ENCODE results near the gene COPS6. TPM values are rescaled to one million over a fixed set of nuclear protein-coding genes. Genes with fewer than 3 reads are reported as not detected.

The COPS6 gene
- total RNA-seq, 2 donors from 2014 or later = 109 to 121 TPM

- Histone ChIP-seq H3K4me1 (ENCODE audit: control insufficient read depth, insufficient read depth, low read length) (no peaks in the 10 kb centered on the region), H3K36me3 (ENCODE audit: control insufficient read depth, insufficient read depth, low read length) (peaks cover 86% of the 10 kb centered on the region), H3K9me3 (ENCODE audit: control insufficient read depth, low read length) (no peaks in the 10 kb centered on the region), H3K4me3 (ENCODE audit: low read length) (no peak overlapping the region), H3K9ac (ENCODE audit: extremely low read depth, low read length, poor library complexity, severe bottlenecking) (no peak overlapping the region), H3K27me3 (ENCODE audit: control insufficient read depth, insufficient read depth, low read length, poor library complexity, severe bottlenecking) (no peaks in the 10 kb centered on the region), H3K27ac (ENCODE audit: low read depth, low read length) (no peak overlapping the region)
- TF ChIP-seq CTCF (conservative IDR thresholded peaks at IDR 0.05) = no peak
- no peak for DNase-seq
- Mint-ChIP-seq H3K36me3 (ENCODE audit: low read depth) (peaks cover 88% of the 10 kb centered on the region), H3K27ac (no peak overlapping the region), H3K4me3 (no peak overlapping the region), H3K9me3 (peaks cover 16% of the 10 kb centered on the region), H3K27me3 (ENCODE audit: insufficient read depth) (no peaks in the 10 kb centered on the region), H3K4me1 (no peaks in the 10 kb centered on the region)
- 95 to 96% methylated on average over 9 to 11 of the region's 11 CpGs for WGBS, 2 experiments (ENCODE audit: insufficient coverage in 1 of 2, insufficient read length in 1 of 2)
These were observed 27.1 kb upstream of the COPS6 start for GRCh38 chr7:100061518-100062193.

- Mint-ChIP-seq H3K4me3 (no peak overlapping the region), H3K9me3 (peaks cover 25% of the 10 kb centered on the region), H3K27ac (no peak overlapping the region), H3K36me3 (ENCODE audit: low read depth) (peaks cover 87% of the 10 kb centered on the region), H3K27me3 (ENCODE audit: insufficient read depth) (no peaks in the 10 kb centered on the region), H3K4me1 (no peaks in the 10 kb centered on the region)
- H3K27me3 ChIP-seq (ENCODE audit: control insufficient read depth, insufficient read depth, low read length, poor library complexity, severe bottlenecking) = no peaks in the 10 kb centered on the region
- WGBS, 2 experiments (ENCODE audit: insufficient coverage in 1 of 2, insufficient read length in 1 of 2) = 91 to 96% methylated on average over 4 of the region's 4 CpGs
- H3K4me3 ChIP-seq (ENCODE audit: low read length) = no peak overlapping the region
- DNase-seq = no peak
- no peaks in the 10 kb centered on the region for H3K4me1 ChIP-seq (ENCODE audit: control insufficient read depth, insufficient read depth, low read length)
- H3K9me3 ChIP-seq (ENCODE audit: control insufficient read depth, low read length) = no peaks in the 10 kb centered on the region
- peaks cover 79% of the 10 kb centered on the region for H3K36me3 ChIP-seq (ENCODE audit: control insufficient read depth, insufficient read depth, low read length)
- H3K27ac ChIP-seq (ENCODE audit: low read depth, low read length) = no peak overlapping the region
- no peak overlapping the region for H3K9ac ChIP-seq (ENCODE audit: extremely low read depth, low read length, poor library complexity, severe bottlenecking)
- TF ChIP-seq CTCF (conservative IDR thresholded peaks at IDR 0.05) = no peak
These were observed 25.4 kb upstream of the COPS6 start for GRCh38 chr7:100063376-100063775.

- TF ChIP-seq CTCF (conservative IDR thresholded peaks at IDR 0.05) = no peak
- Mint-ChIP-seq H3K4me3 (no peak overlapping the region), H3K4me1 (no peaks in the 10 kb centered on the region), H3K27ac (no peak overlapping the region), H3K36me3 (ENCODE audit: low read depth) (peaks cover 86% of the 10 kb centered on the region), H3K27me3 (ENCODE audit: insufficient read depth) (no peaks in the 10 kb centered on the region), H3K9me3 (peaks cover 27% of the 10 kb centered on the region)
- Histone ChIP-seq H3K9me3 (ENCODE audit: control insufficient read depth, low read length) (peaks cover 2% of the 10 kb centered on the region), H3K4me3 (ENCODE audit: low read length) (no peak overlapping the region), H3K27me3 (ENCODE audit: control insufficient read depth, insufficient read depth, low read length, poor library complexity, severe bottlenecking) (no peaks in the 10 kb centered on the region), H3K9ac (ENCODE audit: extremely low read depth, low read length, poor library complexity, severe bottlenecking) (no peak overlapping the region), H3K4me1 (ENCODE audit: control insufficient read depth, insufficient read depth, low read length) (no peaks in the 10 kb centered on the region), H3K36me3 (ENCODE audit: control insufficient read depth, insufficient read depth, low read length) (peaks cover 73% of the 10 kb centered on the region), H3K27ac (ENCODE audit: low read depth, low read length) (no peak overlapping the region)
- 91 to 94% methylated on average over 6 to 9 of the region's 9 CpGs for WGBS, 2 experiments (ENCODE audit: insufficient coverage in 1 of 2, insufficient read length in 1 of 2)
- DNase-seq = no peak
These were observed 24.6 kb upstream of the COPS6 start for GRCh38 chr7:100064162-100064561.

Data from endodermal cell (in vitro differentiated cells).